HCT116 (cell line): Measurements from ENCODE around the gene SLC26A3. TPM values are rescaled to one million over a fixed set of nuclear protein-coding genes. Genes with fewer than 3 reads are reported as not detected.

Experiments used
- ATAC-seq: fragments of 200-7000 bp; cut with Tn5 transposase; 2 replicates; pipeline ENCODE4 v1.9.1; 2020; ENCODE audit warnings: mild to moderate bottlenecking, moderate library complexity
- BruUV-seq: library from RNA; stranded (reverse); fragments of 400-500 nt; replicated peaks from 2 replicates; lab custom pipeline; 2021; lab: Mats Ljungman, UMichigan
- CTCF ChIA-PET: fragments of 300-600 bp; sonication (Branson Sonifier 250); formaldehyde crosslinking; loops from one replicate; lab custom pipeline; 2021; ENCODE audit warnings: antibody characterized with exemption; lab: Charles Lee
- POLR2A ChIA-PET: fragments of 300-600, 350-600 bp; sonication (Branson Sonifier 250); formaldehyde crosslinking; loops from one replicate; lab custom pipeline; 2021; ENCODE audit warnings: antibody characterized with exemption; lab: Charles Lee
- RAD21 ChIA-PET, 2 experiments: fragments of 300-600 bp; sonication (Branson Sonifier 250); formaldehyde crosslinking; loops; one replicate each; lab custom pipeline; 2023; ENCODE audit warnings: low total read pairs in 2 of 2; ENCODE audit not compliant: uncharacterized antibody in 2 of 2, unreplicated experiment in 2 of 2, low non-redundant PET in 1 of 2; lab: Charles Lee
- DNase-seq: peaks from one replicate; pipeline ENCODE4 v3.0.0-alpha.2; 2010; ENCODE audit warnings: low read depth, low spot score
- H2AFZ ChIP-seq: fragments of 200-600 bp; shearing (Covaris generic), sonication (generic); 2 replicates; pipeline ENCODE4 v1.6.1; 2017; ENCODE audit warnings: low read depth, mixed run types, mixed read lengths, antibody characterized with exemption, low read length; ENCODE audit not compliant: poor library complexity, severe bottlenecking
- H3K27ac ChIP-seq: 2 replicates; pipeline ENCODE4 v1.5.1; 2012; ENCODE audit warnings: low read depth, low read length
- H3K27me3 ChIP-seq: fragments of 200-600 bp; sonication (generic); 2 replicates; pipeline ENCODE4 v1.6.1; 2016; ENCODE audit warnings: mixed run types, low read length, mixed read lengths; ENCODE audit not compliant: insufficient read depth
- H3K36me3 ChIP-seq, 2 experiments: fragments of 200-500 bp in 1 of 2; fragments of 200-600 bp in 1 of 2; sonication (Bioruptor generic) in 1 of 2; sonication (generic) in 1 of 2; 2 replicates each; pipeline versions ENCODE4 v1.5.1 to v1.6.1; 2014 to 2016; ENCODE audit warnings: low read length in 2 of 2, inconsistent platforms in 1 of 2, mixed read lengths in 1 of 2, mixed run types in 1 of 2; ENCODE audit not compliant: insufficient read depth in 2 of 2, control insufficient read depth in 1 of 2
- H3K4me1 ChIP-seq, 2 experiments: fragments of 200-600 bp in 1 of 2; sonication (generic) in 1 of 2; 2 replicates each; pipeline versions ENCODE4 v1.5.1 to v1.6.1; 2012 to 2017; ENCODE audit warnings: low read length in 2 of 2, inconsistent platforms in 1 of 2, mild to moderate bottlenecking in 1 of 2, mixed read lengths in 1 of 2, mixed run types in 1 of 2, moderate library complexity in 1 of 2; ENCODE audit not compliant: insufficient read depth in 2 of 2, control insufficient read depth in 1 of 2
- H3K4me2 ChIP-seq: fragments of 200-600 bp; sonication (generic); 2 replicates; pipeline ENCODE4 v1.6.1; 2017; ENCODE audit warnings: mixed run types, low read length, mixed read lengths
- H3K4me3 ChIP-seq, 2 experiments: fragments of 200-600 bp in 1 of 2; sonication (generic) in 1 of 2; replicated peaks in 1 of 2; 2 replicates each; pipeline ENCODE4 v1.5.1; 2011 to 2016; ENCODE audit warnings: low read length in 2 of 2, control low read depth in 1 of 2, low read depth in 1 of 2, mild to moderate bottlenecking in 1 of 2, mixed read lengths in 1 of 2, mixed run types in 1 of 2
- H3K79me2 ChIP-seq: fragments of 200-600 bp; sonication (generic); 2 replicates; pipeline ENCODE4 v1.6.1; 2017; ENCODE audit warnings: mild to moderate bottlenecking, mixed run types, low read length, moderate library complexity, mixed read lengths; ENCODE audit not compliant: insufficient read depth
- H3K9ac ChIP-seq: fragments of 200-600 bp; sonication (generic); 2 replicates; pipeline ENCODE4 v1.6.1; 2016; ENCODE audit warnings: low read length, mixed read lengths
- H3K9me2 ChIP-seq: fragments of 200-600 bp; sonication (generic), shearing (Covaris generic); 2 replicates; pipeline ENCODE4 v1.6.1; 2017; ENCODE audit warnings: mixed run types, mild to moderate bottlenecking, moderate library complexity; ENCODE audit not compliant: insufficient read depth
- H3K9me3 ChIP-seq, 2 experiments: fragments of 200-500 bp in 1 of 2; fragments of 200-600 bp in 1 of 2; sonication (Bioruptor generic) in 1 of 2; sonication (generic) in 1 of 2; 2 replicates each; pipeline ENCODE4 v1.6.1; 2014 to 2017; ENCODE audit warnings: low read length in 2 of 2, mixed read lengths in 2 of 2, inconsistent platforms in 1 of 2, low read depth in 1 of 2, mild to moderate bottlenecking in 1 of 2, mixed run types in 1 of 2, moderate library complexity in 1 of 2; ENCODE audit not compliant: control insufficient read depth in 1 of 2, insufficient read depth in 1 of 2
- H4K20me1 ChIP-seq: fragments of 200-600 bp; sonication (generic), shearing (Covaris generic); 2 replicates; pipeline ENCODE4 v1.6.1; 2017; ENCODE audit warnings: mixed run types, mild to moderate bottlenecking, moderate library complexity; ENCODE audit not compliant: insufficient read depth
- CBX3 ChIP-seq: IDR thresholded peaks from 2 replicates; pipeline ENCODE4 v1.6.1; 2012; ENCODE audit warnings: low read depth
- CEBPB ChIP-seq: IDR thresholded peaks from 2 replicates; pipeline ENCODE4 v1.6.1; 2012; ENCODE audit warnings: low read depth
- EGR1 ChIP-seq: IDR thresholded peaks from 2 replicates; pipeline ENCODE4 v1.6.1; 2012; ENCODE audit warnings: low read depth
- ELF1 ChIP-seq: IDR thresholded peaks from 2 replicates; pipeline ENCODE4 v1.6.1; 2012; ENCODE audit warnings: low read depth, borderline replicate concordance
- EZH2 ChIP-seq: fragments of 200-600 bp; sonication (generic); IDR thresholded peaks from 2 replicates; pipeline ENCODE4 v1.6.1; 2017; ENCODE audit warnings: antibody characterized with exemption, mixed run types
- EZH2phosphoT487 ChIP-seq: fragments of 200-600 bp; IDR thresholded peaks from 2 replicates; pipeline ENCODE4 v1.6.1; 2018; ENCODE audit warnings: antibody characterized with exemption, borderline replicate concordance
- FOSL1 ChIP-seq: IDR thresholded peaks from 2 replicates; pipeline ENCODE4 v1.6.1; 2012; ENCODE audit warnings: low read depth
- JUND ChIP-seq: IDR thresholded peaks from 2 replicates; pipeline ENCODE4 v1.6.1; 2012
- RAD21 ChIP-seq: IDR thresholded peaks from 2 replicates; pipeline ENCODE4 v1.6.1; 2012; ENCODE audit warnings: low read depth, mild to moderate bottlenecking
- SP1 ChIP-seq: IDR thresholded peaks from 2 replicates; pipeline ENCODE4 v1.6.1; 2012; ENCODE audit warnings: low read depth
- SRF ChIP-seq: IDR thresholded peaks from 2 replicates; pipeline ENCODE4 v1.6.1; 2012; ENCODE audit warnings: low read depth
- TCF7L2 ChIP-seq: IDR thresholded peaks from 2 replicates; pipeline ENCODE4 v1.7.0; 2011; ENCODE audit warnings: borderline replicate concordance, inconsistent platforms; ENCODE audit not compliant: insufficient read depth, insufficient read length; ENCODE audit errors: extremely low read depth
- YY1 ChIP-seq: IDR thresholded peaks from 2 replicates; pipeline ENCODE4 v1.6.1; 2011; ENCODE audit warnings: low read length, low read depth, moderate library complexity, mild to moderate bottlenecking; ENCODE audit not compliant: insufficient replicate concordance; ENCODE audit errors: extremely low read depth
- ZFX ChIP-seq: fragments of 450-650 bp; IDR thresholded peaks from 2 replicates; pipeline ENCODE4 v1.6.1; 2017
- ZNF274 ChIP-seq: fragments of 200-500 bp; sonication (Bioruptor generic); IDR thresholded peaks from 2 replicates; pipeline ENCODE4 v1.6.1; 2014; ENCODE audit warnings: mild to moderate bottlenecking, low read depth, low read length, inconsistent platforms
- intact Hi-C: fragments of 100-400 bp; cut with micrococcal nuclease; formaldehyde crosslinking; loops from 2 replicates; pipeline ENCODE4 v1.10.0; 2022
- total RNA-seq: library from RNA; stranded (reverse); gene quantifications from one replicate; pipeline ENCODE4 v1.2.1, GENCODE V29; 2021; ENCODE audit not compliant: unreplicated experiment
- TF ChIP-seq, protein P1 (sequence below), 3 experiments: fragments of 200-600 bp in 1 of 3; sonication (generic) in 1 of 3; IDR thresholded peaks in 2 of 3; conservative IDR thresholded peaks in 1 of 3; 2 replicates each; pipeline ENCODE4 v1.5.1; 2012 to 2017; ENCODE audit warnings: low read depth in 2 of 3, low read length in 2 of 3, antibody characterized with exemption in 1 of 3, borderline replicate concordance in 1 of 3, control low read depth in 1 of 3, mild to moderate bottlenecking in 1 of 3, mixed read lengths in 1 of 3, mixed run types in 1 of 3, moderate library complexity in 1 of 3; ENCODE audit not compliant: insufficient read depth in 1 of 3
- TF ChIP-seq, protein P2 (sequence below): IDR thresholded peaks from 2 replicates; pipeline ENCODE4 v1.6.1; 2012
- TF ChIP-seq, protein P3 (sequence below): IDR thresholded peaks from 2 replicates; pipeline ENCODE4 v1.6.1; 2011; ENCODE audit warnings: mild to moderate bottlenecking, low read length, moderate library complexity; ENCODE audit not compliant: insufficient replicate concordance; ENCODE audit errors: extremely low read depth
- TF ChIP-seq, protein P4 (sequence below): IDR thresholded peaks from 2 replicates; pipeline ENCODE4 v1.6.1; 2012; ENCODE audit warnings: low read depth
- TF ChIP-seq, protein P5 (sequence below): IDR thresholded peaks from 2 replicates; pipeline ENCODE4 v1.6.1; 2012

SLC26A3 gene
- total RNA-seq, 1 experiment from 2014 or later: 0.54 TPM

DNA sequence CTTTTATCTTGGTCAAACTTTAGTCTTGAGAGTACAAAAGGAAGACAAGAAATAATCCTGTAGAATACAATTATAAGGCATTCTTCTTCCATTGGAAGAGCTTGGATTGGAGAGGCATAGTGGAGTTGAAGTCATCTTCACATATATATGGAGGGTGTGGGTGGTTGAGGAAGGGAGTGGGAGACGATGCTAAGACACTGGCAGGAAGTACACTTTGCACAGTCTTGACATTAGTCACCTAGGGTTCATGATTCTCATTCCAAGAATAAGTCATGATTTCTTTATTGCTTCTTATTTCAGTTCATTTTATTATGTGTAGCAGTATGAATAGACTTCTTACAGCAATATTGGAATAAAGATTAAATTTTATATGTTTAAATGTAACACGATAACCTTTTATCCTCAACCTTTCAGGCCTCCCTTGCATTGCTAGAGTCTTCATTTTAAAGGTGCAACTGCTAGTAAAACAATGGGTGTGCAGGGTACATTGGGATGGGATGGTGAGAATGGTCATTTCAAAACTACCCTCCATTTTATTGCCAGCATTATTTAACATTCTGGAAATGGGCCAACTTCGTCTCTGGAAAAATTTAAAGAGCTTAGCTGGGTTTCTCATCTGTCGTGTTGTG lies 12.3 kb upstream of the SLC26A3 start:
- no peaks in the 10 kb centered on the region for H3K79me2 ChIP-seq
- no peak overlapping the region for H3K4me2 ChIP-seq
- BruUV-seq: no TSS peak
- DNase-seq (no peak), ATAC-seq (no peak)
- no peaks in the 10 kb centered on the region for H3K9me2 ChIP-seq
- RAD21 ChIA-PET: no interaction called here
- CTCF ChIA-PET: no interaction called here
- H3K4me1 ChIP-seq: no peaks in the 10 kb centered on the region
- H3K27me3 ChIP-seq: no peaks in the 10 kb centered on the region
- no peaks in the 10 kb centered on the region for H3K36me3 ChIP-seq
- no peak overlapping the region for H3K27ac ChIP-seq
- POLR2A ChIA-PET: no interaction called here
- H3K9ac ChIP-seq: no peak overlapping the region
- intact Hi-C loops: no loop called here
- no peaks in the 10 kb centered on the region for H3K9me3 ChIP-seq
- TF ChIP-seq CBX3 (no peak), SRF (no peak), EZH2 (no peak), RAD21 (no peak), YY1 (no peak), ELF1 (no peak), CEBPB (no peak), ZFX (no peak), JUND (no peak), TCF7L2 (no peak), FOSL1 (no peak), EGR1 (no peak), EZH2phosphoT487 (no peak), SP1 (no peak), ZNF274 (no peak)
- TF ChIP-seq, protein P1, sequence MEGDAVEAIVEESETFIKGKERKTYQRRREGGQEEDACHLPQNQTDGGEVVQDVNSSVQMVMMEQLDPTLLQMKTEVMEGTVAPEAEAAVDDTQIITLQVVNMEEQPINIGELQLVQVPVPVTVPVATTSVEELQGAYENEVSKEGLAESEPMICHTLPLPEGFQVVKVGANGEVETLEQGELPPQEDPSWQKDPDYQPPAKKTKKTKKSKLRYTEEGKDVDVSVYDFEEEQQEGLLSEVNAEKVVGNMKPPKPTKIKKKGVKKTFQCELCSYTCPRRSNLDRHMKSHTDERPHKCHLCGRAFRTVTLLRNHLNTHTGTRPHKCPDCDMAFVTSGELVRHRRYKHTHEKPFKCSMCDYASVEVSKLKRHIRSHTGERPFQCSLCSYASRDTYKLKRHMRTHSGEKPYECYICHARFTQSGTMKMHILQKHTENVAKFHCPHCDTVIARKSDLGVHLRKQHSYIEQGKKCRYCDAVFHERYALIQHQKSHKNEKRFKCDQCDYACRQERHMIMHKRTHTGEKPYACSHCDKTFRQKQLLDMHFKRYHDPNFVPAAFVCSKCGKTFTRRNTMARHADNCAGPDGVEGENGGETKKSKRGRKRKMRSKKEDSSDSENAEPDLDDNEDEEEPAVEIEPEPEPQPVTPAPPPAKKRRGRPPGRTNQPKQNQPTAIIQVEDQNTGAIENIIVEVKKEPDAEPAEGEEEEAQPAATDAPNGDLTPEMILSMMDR (IDR thresholded peaks at IDR 0.05 in 2 of 3, conservative IDR thresholded peaks at IDR 0.05 in 1 of 3; ENCODE audit: borderline replicate concordance in 1 of 3, insufficient read depth in 1 of 3, low read depth in 2 of 3, low read length in 2 of 3): no peak
- TF ChIP-seq, protein P2, sequence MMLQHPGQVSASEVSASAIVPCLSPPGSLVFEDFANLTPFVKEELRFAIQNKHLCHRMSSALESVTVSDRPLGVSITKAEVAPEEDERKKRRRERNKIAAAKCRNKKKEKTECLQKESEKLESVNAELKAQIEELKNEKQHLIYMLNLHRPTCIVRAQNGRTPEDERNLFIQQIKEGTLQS: no peak
- TF ChIP-seq, protein P3, sequence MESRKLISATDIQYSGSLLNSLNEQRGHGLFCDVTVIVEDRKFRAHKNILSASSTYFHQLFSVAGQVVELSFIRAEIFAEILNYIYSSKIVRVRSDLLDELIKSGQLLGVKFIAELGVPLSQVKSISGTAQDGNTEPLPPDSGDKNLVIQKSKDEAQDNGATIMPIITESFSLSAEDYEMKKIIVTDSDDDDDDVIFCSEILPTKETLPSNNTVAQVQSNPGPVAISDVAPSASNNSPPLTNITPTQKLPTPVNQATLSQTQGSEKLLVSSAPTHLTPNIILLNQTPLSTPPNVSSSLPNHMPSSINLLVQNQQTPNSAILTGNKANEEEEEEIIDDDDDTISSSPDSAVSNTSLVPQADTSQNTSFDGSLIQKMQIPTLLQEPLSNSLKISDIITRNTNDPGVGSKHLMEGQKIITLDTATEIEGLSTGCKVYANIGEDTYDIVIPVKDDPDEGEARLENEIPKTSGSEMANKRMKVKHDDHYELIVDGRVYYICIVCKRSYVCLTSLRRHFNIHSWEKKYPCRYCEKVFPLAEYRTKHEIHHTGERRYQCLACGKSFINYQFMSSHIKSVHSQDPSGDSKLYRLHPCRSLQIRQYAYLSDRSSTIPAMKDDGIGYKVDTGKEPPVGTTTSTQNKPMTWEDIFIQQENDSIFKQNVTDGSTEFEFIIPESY: no peak
- TF ChIP-seq, protein P4, sequence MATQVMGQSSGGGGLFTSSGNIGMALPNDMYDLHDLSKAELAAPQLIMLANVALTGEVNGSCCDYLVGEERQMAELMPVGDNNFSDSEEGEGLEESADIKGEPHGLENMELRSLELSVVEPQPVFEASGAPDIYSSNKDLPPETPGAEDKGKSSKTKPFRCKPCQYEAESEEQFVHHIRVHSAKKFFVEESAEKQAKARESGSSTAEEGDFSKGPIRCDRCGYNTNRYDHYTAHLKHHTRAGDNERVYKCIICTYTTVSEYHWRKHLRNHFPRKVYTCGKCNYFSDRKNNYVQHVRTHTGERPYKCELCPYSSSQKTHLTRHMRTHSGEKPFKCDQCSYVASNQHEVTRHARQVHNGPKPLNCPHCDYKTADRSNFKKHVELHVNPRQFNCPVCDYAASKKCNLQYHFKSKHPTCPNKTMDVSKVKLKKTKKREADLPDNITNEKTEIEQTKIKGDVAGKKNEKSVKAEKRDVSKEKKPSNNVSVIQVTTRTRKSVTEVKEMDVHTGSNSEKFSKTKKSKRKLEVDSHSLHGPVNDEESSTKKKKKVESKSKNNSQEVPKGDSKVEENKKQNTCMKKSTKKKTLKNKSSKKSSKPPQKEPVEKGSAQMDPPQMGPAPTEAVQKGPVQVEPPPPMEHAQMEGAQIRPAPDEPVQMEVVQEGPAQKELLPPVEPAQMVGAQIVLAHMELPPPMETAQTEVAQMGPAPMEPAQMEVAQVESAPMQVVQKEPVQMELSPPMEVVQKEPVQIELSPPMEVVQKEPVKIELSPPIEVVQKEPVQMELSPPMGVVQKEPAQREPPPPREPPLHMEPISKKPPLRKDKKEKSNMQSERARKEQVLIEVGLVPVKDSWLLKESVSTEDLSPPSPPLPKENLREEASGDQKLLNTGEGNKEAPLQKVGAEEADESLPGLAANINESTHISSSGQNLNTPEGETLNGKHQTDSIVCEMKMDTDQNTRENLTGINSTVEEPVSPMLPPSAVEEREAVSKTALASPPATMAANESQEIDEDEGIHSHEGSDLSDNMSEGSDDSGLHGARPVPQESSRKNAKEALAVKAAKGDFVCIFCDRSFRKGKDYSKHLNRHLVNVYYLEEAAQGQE: no peak
- TF ChIP-seq, protein P5, sequence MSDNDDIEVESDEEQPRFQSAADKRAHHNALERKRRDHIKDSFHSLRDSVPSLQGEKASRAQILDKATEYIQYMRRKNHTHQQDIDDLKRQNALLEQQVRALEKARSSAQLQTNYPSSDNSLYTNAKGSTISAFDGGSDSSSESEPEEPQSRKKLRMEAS: no peak
- H4K20me1 ChIP-seq: no peaks in the 10 kb centered on the region
- H3K4me3 ChIP-seq: no peak overlapping the region
- H2AFZ ChIP-seq: no peak overlapping the region
